Measurements from ENCODE around the gene PGF.

The PGF gene

DNA sequence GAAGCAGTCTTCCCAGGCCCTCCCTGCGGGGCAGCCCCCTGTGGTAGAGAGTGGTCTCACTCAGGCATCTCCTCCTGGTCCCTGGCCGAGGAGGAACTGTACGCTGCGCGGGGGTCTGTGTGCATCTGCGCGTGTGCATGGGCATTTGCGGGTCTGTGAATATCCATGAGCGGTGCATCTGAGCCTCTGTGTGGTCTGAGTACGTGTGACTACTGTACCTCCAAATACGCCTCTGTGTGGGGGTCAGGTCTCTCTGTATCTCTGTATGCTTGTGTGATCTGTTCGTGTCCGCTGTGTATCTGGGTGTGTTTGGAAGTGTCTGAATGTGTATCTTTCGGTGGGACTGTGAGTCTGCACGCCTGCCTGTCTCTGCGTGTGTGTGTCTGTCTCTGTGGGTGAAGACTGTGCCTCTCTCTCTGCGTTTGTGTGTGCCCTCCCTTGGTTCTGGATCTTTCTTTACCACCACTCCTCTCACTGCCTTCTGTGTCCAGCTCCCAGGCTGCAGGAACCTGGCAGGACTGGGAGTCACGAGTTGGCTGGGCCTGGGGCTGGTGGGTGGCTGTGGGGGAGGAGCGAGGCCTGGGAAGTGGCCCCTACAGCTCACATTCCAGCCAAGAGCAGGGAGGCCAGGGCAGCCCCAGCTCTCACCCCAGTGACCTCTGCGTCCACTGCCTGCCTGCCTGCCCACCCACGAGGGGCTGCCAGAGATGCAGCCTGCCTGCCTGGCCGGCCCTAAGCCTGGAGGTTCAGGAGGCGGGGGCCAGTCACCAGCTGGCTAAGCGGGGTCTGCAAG, 1.1 kb upstream of the PGF start:
- DNase-seq (ENCODE audit: low read depth in 2 of 2) = no peak

DNA sequence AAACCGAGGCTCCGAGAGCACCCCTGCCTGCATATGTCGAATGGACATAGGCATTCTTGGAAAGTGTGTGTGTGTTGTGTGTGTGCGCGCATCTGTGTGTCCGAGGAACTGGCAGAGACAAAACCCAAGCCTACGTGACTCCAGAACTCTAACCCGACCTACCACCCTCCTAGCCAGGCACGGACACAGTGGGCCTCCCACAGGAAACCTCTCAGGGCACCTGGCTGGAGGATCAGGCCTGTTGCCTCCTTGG, 556 bp upstream of the PGF start:
- DNase-seq (ENCODE audit: low read depth in 2 of 2) = no peak

DNA sequence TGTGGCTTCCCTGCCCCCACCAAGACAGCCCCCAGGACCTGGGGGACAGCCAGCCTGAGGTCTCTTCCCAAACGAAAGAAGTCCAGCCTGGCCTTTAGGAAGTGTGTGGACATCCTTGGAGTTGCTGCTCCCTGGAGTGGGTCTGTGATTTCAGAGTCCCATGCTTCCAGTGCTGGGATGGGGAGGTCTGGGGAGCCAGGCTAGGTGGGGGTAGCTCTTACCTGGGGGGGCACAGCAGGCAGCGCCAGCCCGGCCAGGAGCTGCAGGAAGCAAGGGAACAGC, 509 bp downstream of the PGF start:
- no peak for DNase-seq (ENCODE audit: low read depth in 2 of 2)

GRCh38 chr14:74954232-74954946, 1.0 kb downstream of the PGF start:
- DNase-seq (ENCODE audit: low read depth in 2 of 2) = no peak

GRCh38 chr14:74953686-74954085, 1.7 kb downstream of the PGF start:
- DNase-seq (ENCODE audit: low read depth in 2 of 2) = no peak

DNA sequence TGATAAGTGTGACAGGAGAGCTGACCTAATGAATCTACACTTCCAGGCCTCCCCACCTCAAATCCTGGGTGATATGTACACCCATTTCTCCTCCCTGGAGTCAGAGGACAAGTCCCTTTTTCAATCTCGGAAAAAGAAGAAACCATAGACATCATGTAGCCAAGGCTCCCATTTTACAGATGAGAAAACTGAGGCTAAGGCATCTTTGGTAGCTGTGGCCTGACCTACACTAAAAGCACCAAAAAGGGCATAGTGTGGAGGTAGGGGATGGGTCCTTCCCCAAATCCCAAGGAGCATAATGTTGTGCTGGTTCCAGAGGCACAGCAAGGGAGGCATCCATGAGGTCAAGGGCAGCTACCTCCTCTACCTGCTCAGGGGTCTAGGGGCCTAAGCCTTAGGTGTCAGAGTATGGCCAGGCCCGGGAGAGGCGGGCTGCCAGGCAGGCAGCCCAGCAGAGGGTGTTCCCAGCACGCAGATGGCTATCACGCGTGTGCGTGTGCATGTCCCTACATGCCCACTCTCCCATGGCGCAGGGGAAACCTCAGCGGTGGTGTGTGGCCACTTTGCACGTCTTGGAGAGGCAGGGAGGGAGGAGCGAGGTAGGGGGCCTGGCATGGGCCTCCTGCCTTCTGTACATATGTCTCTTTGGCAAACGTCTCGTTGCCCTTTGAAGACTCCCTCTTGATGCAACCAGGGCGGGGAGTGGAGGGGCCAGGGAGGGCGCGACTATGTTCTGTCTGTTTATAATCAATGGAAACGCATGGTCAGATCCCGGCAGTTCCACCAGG, 2.5 kb downstream of the PGF start:
- no peak for DNase-seq (ENCODE audit: low read depth in 2 of 2)

GRCh38 chr14:74952180-74952665, 3.2 kb downstream of the PGF start:
- DNase-seq (ENCODE audit: low read depth in 2 of 2) = no peak

GRCh38 chr14:74951443-74952179, 3.8 kb downstream of the PGF start:
- DNase-seq (ENCODE audit: low read depth in 2 of 2) = no peak

GRCh38 chr14:74950795-74951442, 4.5 kb downstream of the PGF start:
- no peak for DNase-seq (ENCODE audit: low read depth in 2 of 2)

DNA sequence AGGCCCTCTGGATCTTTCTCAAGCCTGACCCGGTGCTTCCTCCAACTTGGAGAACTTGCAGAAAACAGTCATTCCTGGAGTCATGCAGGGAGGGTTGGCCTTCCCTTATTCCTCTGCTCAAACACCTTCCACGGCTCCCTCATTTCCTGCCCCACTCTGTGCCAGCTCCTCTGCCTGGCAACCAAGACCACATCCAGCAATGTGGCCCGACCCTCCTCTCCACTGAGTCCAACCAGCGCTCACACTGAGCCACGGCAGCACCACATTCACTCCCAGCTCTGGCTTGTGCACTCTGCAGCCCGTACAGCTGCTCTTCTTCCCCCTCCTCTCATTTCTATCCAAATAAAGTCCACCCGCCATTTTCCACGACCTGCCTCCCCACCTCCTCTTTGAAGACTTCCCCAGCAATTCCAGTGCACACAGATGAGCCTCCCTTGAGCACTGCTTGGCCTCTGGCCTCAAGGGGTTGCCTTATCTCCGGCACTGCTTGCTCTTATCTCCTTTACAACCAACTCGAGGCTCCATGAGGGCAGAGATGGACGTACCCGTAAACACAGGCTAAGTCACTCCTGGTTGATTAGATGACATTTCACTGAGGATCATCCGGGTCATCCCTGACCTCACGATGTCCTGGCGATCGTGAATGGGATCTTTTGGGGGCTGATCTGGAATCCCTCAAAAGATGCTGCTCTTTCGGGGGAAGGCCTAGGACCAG, 5.4 kb downstream of the PGF start:
- no peak for DNase-seq (ENCODE audit: low read depth in 2 of 2)

- no peak for DNase-seq (ENCODE audit: low read depth in 2 of 2)
Measured at GRCh38 chr14:74949191-74949601, 6.2 kb downstream of the PGF start.

- DNase-seq (ENCODE audit: low read depth in 2 of 2) = no peak
Measured at GRCh38 chr14:74948228-74949175, 6.9 kb downstream of the PGF start.

DNA sequence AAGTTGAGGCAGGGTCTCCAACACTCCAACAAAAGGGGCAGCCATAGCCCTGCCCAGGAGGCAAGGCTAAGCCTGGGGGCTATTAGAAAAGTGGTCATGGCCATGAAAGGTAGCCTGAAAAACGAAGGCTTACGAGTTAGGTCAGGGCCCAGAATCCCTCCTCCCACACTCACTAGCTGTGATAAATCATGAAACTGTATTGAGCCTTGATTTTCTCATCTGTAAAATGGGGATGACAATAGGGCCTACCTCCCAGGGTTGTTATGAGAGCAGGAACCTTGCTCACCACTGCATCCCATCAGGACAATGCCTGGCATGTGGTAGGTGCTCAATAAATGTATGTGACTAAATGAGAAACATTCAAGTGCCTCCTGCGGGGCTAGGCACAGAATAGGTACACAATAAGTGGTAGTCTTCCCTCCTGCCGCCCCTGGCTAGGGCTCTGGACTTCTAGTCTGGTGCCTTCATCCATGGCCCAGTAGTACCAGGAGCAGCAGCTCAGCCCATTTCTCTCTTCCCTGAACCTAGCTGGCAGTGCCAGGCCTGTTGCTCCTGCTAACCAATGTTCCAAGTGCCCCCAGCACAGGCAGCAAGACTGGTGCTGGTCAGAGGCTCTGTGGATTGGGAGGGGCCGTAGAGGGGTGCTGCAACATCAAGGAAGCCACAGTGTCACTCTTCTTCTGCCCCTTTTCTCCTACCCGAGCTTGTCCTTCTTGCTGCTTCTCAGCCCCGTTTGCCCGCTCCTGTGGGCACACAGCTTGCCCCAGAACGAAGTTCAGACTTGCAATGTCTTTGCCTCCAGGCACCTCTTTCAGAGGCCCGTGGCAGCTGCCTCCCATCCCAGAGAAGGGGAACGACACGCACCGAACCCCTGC, 7.8 kb downstream of the PGF start:
- no peak for DNase-seq (ENCODE audit: low read depth in 2 of 2)

DNA sequence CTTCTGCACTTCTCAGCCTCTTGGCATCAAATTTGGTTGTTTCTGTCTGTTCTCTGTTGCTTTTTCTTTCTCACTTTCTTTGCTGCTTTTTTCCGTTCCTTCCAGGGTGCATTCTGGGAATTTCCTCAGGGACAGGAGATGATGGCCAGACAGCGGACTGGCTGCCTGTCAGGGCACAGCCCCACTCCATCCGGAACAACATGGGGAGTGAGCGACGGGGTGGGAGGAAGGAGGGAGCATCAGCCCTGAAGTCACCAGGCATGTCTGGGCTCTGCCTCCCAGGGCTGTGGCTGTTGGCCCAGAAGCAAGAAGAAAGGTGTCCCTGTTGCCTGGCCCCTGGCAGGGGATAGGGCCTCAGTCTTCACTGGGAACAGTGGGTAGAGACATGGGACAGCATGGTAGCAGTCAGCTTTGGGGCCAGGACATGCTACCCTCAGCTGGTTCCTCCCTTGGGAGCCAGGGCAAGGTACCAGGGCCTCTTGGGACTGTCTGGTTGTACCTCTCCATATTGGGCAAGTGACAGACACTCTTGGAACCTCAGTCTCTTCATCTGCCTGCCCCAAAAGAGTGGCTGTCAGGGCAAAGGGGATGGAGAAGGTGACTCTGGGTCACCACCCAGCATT, 8.6 kb downstream of the PGF start:
- no peak for DNase-seq (ENCODE audit: low read depth in 2 of 2)

DNA sequence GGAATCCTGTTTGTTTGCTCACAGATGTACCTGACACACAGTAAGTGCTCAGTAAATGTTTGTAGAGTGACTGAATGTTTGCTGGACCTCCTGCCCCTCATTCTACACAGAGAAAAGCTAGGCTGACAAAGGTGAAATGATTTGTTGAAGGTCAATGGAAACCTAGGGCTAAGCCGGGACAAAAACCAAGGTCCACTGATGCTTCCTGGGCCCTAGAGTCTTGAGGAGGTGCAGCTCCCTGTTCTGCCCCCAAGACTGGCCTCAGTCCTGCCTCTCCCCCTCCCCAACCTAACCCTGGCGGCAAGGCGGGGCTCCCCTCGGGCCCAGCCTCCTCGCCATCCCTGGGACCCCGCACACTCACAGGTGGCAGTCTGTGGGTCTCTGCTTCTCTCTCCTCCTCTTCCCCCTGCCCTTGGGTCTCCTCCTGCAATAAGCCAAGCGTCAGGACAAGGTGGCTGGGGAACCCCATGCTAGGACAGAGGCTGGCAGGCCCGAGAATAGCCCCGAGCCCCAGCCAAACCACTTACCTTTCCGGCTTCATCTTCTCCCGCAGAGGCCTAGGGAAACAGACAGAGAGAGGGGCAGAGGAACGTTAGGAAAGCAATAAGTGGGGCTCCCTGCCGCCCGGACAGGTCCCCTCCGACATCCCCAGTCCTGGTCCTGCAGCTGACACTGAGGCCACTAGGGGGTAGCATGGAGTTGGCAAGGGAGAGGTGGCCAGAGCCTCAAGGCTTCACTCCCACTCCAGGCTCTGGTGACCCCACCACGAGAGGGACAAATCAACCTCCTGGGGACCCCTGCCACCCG, 9.3 kb downstream of the PGF start:
- peak; percentile 64 to 72 for DNase-seq (ENCODE audit: low read depth in 2 of 2)

GRCh38 chr14:74945261-74945851, 10.0 kb downstream of the PGF start:
- peak in 1 of 2 donors; percentile 25 for DNase-seq (ENCODE audit: low read depth in 2 of 2)

DNA sequence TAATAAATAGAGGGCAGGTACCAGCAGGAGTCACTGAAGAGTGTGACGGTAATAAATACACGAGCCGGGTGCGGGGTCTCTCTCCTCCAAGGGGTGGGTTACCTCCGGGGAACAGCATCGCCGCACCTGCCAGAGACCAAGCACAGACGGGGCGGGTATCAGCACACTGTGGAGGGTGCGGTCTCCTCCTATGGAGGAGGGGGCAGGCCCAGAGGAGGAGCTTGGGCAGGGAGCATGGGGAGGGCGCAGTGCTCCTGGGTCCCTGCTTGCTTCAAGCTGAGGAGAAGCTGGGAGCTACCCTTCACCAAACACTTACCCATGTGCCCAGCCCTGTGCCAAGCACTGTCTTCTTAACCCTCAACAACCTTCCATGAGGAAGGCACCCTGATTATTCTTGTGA, 12.8 kb downstream of the PGF start:
- DNase-seq (ENCODE audit: low read depth in 2 of 2) = no peak
